ENCODE measurements around the gene TERC.

TERC gene

GRCh38 chr3:169764882-169765612 is at the start of gene TERC:
Gene TERC, minus strand, starts transcription at chr3:169765060.
- H3K9me3 ChIP-seq (ENCODE audit: control insufficient read depth in 1 of 2, low read length in 2 of 2) = no peaks in the 10 kb centered on the region
- peak within 1 kb of the TSS; percentile 87 to 91 for H3K4me3 ChIP-seq (ENCODE audit: low read depth in 1 of 2, low read length in 2 of 2)
- H3K9ac ChIP-seq (ENCODE audit: low read depth in 1 of 2, low read length in 2 of 2) = peak within 1 kb of the TSS; percentile 95 to 97
- H3K27me3 ChIP-seq (ENCODE audit: control insufficient read depth in 1 of 2, insufficient read depth in 2 of 2, low read length in 2 of 2) = no peaks in the 10 kb centered on the region
- H3K4me1 ChIP-seq (ENCODE audit: control insufficient read depth in 1 of 2, insufficient read depth in 2 of 2, low read length in 2 of 2) = peaks cover 0 to 8% of the 10 kb centered on the region in 2 donors
- H3K27ac ChIP-seq (ENCODE audit: low read depth, low read length) = peak within 1 kb of the TSS; percentile 95
- H3K36me3 ChIP-seq (ENCODE audit: control insufficient read depth in 1 of 2, insufficient read depth in 2 of 2, low read length in 2 of 2) = no peaks in the 10 kb centered on the region

- H3K9me3 ChIP-seq (ENCODE audit: control insufficient read depth in 1 of 2, low read length in 2 of 2) = peaks cover 7 to 8% of the 10 kb centered on the region in 2 donors
- peak overlapping the region in 1 of 2 donors; percentile 79 for H3K9ac ChIP-seq (ENCODE audit: low read depth in 1 of 2, low read length in 2 of 2)
- no peak overlapping the region for H3K27ac ChIP-seq (ENCODE audit: low read depth, low read length)
- no peaks in the 10 kb centered on the region for H3K36me3 ChIP-seq (ENCODE audit: control insufficient read depth in 1 of 2, insufficient read depth in 2 of 2, low read length in 2 of 2)
- H3K4me3 ChIP-seq (ENCODE audit: low read depth in 1 of 2, low read length in 2 of 2) = peak overlapping the region; percentile 71 to 82
- no peaks in the 10 kb centered on the region for H3K27me3 ChIP-seq (ENCODE audit: control insufficient read depth in 1 of 2, insufficient read depth in 2 of 2, low read length in 2 of 2)
- peaks cover 0 to 22% of the 10 kb centered on the region in 2 donors for H3K4me1 ChIP-seq (ENCODE audit: control insufficient read depth in 1 of 2, insufficient read depth in 2 of 2, low read length in 2 of 2)
Observed at GRCh38 chr3:169813757-169814517, 49.1 kb upstream of the TERC start.

DNA sequence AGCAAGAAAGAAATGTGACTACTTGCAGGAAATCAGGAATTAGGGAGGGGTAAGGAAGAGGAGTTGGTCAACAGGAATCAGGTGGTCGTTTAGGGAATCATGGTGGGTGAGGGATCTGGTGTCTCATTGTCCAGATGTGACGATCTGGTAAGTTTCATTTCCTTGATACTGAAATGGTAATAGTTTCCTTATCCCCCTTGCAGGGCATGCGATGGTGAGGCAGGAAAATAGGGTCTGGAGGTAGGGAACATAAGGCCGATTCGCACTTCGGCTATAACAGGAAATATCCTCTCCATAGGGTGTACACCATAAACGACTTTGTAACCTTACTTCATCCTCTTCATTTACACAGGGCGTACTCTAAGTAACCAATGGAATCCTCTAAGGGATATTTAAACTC is 48.4 kb upstream of the TERC start:
- no peaks in the 10 kb centered on the region for H3K27me3 ChIP-seq (ENCODE audit: control insufficient read depth in 1 of 2, insufficient read depth in 2 of 2, low read length in 2 of 2)
- H3K9ac ChIP-seq (ENCODE audit: low read depth in 1 of 2, low read length in 2 of 2) = peak overlapping the region in 1 of 2 donors; percentile 79
- no peak overlapping the region for H3K27ac ChIP-seq (ENCODE audit: low read depth, low read length)
- H3K36me3 ChIP-seq (ENCODE audit: control insufficient read depth in 1 of 2, insufficient read depth in 2 of 2, low read length in 2 of 2) = no peaks in the 10 kb centered on the region
- peaks cover 0 to 22% of the 10 kb centered on the region in 2 donors for H3K4me1 ChIP-seq (ENCODE audit: control insufficient read depth in 1 of 2, insufficient read depth in 2 of 2, low read length in 2 of 2)
- peak overlapping the region; percentile 71 to 82 for H3K4me3 ChIP-seq (ENCODE audit: low read depth in 1 of 2, low read length in 2 of 2)
- peaks cover 7 to 8% of the 10 kb centered on the region in 2 donors for H3K9me3 ChIP-seq (ENCODE audit: control insufficient read depth in 1 of 2, low read length in 2 of 2)

DNA sequence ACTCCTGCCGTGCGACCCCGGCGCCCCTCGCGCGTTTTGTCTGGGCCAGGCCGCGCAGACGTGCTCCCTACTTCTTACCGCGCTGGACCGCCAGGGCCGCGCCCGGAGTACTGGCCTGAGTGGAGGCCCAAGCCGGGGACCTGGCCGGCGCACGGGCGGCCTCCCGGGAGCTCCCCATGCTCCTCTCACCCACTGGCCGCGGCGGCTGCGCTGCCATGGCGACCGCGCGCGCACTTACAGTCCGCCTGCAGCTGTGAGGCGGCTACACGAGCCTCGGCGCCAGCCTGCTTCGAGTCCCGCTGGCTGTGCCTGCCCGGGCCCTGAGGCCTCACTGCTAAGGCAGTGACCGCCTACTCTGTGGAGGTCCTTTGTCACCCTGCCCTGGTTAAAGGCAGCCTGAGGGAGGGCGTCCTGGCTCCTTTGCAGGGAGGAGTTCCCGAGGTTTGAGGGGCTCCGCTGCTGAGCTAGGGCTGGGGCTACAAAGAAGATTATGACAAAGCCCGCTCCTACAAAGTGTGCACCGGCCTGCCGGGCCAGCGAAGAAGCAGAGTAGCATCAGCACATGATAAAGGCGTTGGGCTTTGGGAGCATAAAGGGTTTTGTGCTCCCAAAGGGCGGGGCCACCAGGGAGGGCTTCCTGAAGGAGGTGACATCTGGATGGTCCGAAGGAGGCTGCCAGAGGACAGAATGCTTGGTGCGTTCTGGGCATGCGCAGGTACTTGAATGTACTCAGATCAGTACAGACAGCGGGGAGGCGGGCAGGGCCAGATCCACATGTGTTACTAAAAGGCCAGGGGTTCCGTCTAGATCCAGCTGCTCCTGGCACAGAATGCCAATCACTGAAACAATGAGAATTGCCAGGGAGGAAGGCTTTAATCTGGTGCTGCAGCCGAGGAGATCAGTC is 47.7 kb upstream of the TERC start, which contains the start of the genes LRRC34 and LRRIQ4:
LRRC34 (minus strand) TSS at position 573 of the 904 bp plus-strand sequence; CDS start at position 217, 356 bp downstream.
LRRIQ4 (plus strand) TSS at position 539 of the 904 bp plus-strand sequence. CDS start 9,052 bp downstream, outside the sequence.
- H3K36me3 ChIP-seq (ENCODE audit: control insufficient read depth in 1 of 2, insufficient read depth in 2 of 2, low read length in 2 of 2) = no peaks in the 10 kb centered on the region
- H3K9ac ChIP-seq (ENCODE audit: low read depth in 1 of 2, low read length in 2 of 2) = peak within 1 kb of the TSS; percentile 61 to 79
- peaks cover 0 to 22% of the 10 kb centered on the region in 2 donors for H3K4me1 ChIP-seq (ENCODE audit: control insufficient read depth in 1 of 2, insufficient read depth in 2 of 2, low read length in 2 of 2)
- peak within 1 kb of the TSS; percentile 71 to 82 for H3K4me3 ChIP-seq (ENCODE audit: low read depth in 1 of 2, low read length in 2 of 2)
- no peak within 1 kb of the TSS for H3K27ac ChIP-seq (ENCODE audit: low read depth, low read length)
- peaks cover 7 to 8% of the 10 kb centered on the region in 2 donors for H3K9me3 ChIP-seq (ENCODE audit: control insufficient read depth in 1 of 2, low read length in 2 of 2)
- H3K27me3 ChIP-seq (ENCODE audit: control insufficient read depth in 1 of 2, insufficient read depth in 2 of 2, low read length in 2 of 2) = no peaks in the 10 kb centered on the region

DNA sequence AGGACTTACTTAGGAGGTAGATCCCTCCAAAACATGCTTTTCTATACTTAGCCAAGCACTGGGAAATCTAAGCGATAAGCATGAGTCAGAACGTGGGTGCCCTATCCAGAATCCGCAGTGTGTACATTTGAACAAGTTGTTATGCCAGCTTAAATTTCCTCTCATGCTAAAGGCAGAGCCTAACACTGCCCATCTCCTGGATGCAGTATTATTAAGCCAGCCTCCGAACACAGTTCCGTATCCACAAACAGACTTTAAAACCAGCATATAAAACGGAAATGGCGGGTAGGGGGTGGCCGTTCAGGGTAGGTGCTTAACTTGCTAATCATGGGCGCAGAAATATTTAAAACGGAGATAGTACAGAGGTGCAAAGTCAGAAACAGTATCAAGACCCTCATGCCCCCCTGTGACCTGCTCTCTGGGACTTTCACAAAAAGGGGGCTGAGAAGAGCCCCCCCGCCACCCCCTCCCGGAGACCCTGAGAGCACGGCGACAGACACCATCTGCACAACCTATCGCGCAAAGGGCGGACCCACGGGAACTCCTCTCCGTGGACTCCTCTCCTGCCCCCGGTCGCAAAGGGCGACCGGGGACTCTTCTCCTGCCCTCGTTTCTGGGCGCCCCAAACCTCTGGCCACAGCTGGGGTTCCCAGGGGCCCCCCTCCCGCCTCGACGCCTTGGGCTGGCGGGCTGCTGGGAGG is 46.9 kb upstream of the TERC start:
- Histone ChIP-seq H3K27me3 (ENCODE audit: control insufficient read depth in 1 of 2, insufficient read depth in 2 of 2, low read length in 2 of 2) (no peaks in the 10 kb centered on the region), H3K4me1 (ENCODE audit: control insufficient read depth in 1 of 2, insufficient read depth in 2 of 2, low read length in 2 of 2) (peaks cover 0 to 22% of the 10 kb centered on the region in 2 donors), H3K9me3 (ENCODE audit: control insufficient read depth in 1 of 2, low read length in 2 of 2) (peaks cover 7 to 8% of the 10 kb centered on the region in 2 donors), H3K4me3 (ENCODE audit: low read depth in 1 of 2, low read length in 2 of 2) (peak overlapping the region; percentile 71 to 82), H3K9ac (ENCODE audit: low read depth in 1 of 2, low read length in 2 of 2) (peak overlapping the region in 1 of 2 donors; percentile 79), H3K27ac (ENCODE audit: low read depth, low read length) (no peak overlapping the region), H3K36me3 (ENCODE audit: control insufficient read depth in 1 of 2, insufficient read depth in 2 of 2, low read length in 2 of 2) (no peaks in the 10 kb centered on the region)

- Histone ChIP-seq H3K9me3 (ENCODE audit: control insufficient read depth in 1 of 2, low read length in 2 of 2) (no peaks in the 10 kb centered on the region), H3K36me3 (ENCODE audit: control insufficient read depth in 1 of 2, insufficient read depth in 2 of 2, low read length in 2 of 2) (no peaks in the 10 kb centered on the region), H3K4me1 (ENCODE audit: control insufficient read depth in 1 of 2, insufficient read depth in 2 of 2, low read length in 2 of 2) (peaks cover 0 to 22% of the 10 kb centered on the region in 2 donors), H3K9ac (ENCODE audit: low read depth in 1 of 2, low read length in 2 of 2) (no peak overlapping the region), H3K4me3 (ENCODE audit: low read depth in 1 of 2, low read length in 2 of 2) (no peak overlapping the region), H3K27me3 (ENCODE audit: control insufficient read depth in 1 of 2, insufficient read depth in 2 of 2, low read length in 2 of 2) (no peaks in the 10 kb centered on the region), H3K27ac (ENCODE audit: low read depth, low read length) (no peak overlapping the region)
Observed at GRCh38 chr3:169809230-169809795, 44.5 kb upstream of the TERC start.

DNA sequence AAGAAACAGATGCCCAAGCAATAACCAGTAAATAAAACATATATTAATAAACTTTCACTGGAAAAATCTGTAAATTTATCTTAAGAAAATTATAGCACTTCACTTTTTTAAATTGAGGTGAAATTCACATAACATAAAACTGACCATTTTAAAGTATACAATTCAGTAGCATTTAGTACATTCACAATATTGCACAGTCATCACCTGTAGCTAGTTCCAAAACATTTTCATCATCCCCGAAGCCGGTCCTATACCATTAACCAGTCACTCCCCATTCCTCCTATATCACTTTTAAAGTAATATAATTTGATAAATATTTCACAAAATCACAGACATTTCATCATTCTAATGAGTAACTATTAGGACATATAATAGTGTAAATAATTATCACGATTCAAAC is 39.8 kb upstream of the TERC start:
- Histone ChIP-seq H3K27me3 (ENCODE audit: control insufficient read depth in 1 of 2, insufficient read depth in 2 of 2, low read length in 2 of 2) (no peaks in the 10 kb centered on the region), H3K36me3 (ENCODE audit: control insufficient read depth in 1 of 2, insufficient read depth in 2 of 2, low read length in 2 of 2) (peaks cover 0 to 2% of the 10 kb centered on the region in 2 donors), H3K9ac (ENCODE audit: low read depth in 1 of 2, low read length in 2 of 2) (no peak overlapping the region), H3K9me3 (ENCODE audit: control insufficient read depth in 1 of 2, low read length in 2 of 2) (no peaks in the 10 kb centered on the region), H3K27ac (ENCODE audit: low read depth, low read length) (no peak overlapping the region), H3K4me3 (ENCODE audit: low read depth in 1 of 2, low read length in 2 of 2) (no peak overlapping the region), H3K4me1 (ENCODE audit: control insufficient read depth in 1 of 2, insufficient read depth in 2 of 2, low read length in 2 of 2) (no peaks in the 10 kb centered on the region)

- Histone ChIP-seq H3K27ac (ENCODE audit: low read depth, low read length) (no peak overlapping the region), H3K9ac (ENCODE audit: low read depth in 1 of 2, low read length in 2 of 2) (no peak overlapping the region), H3K4me1 (ENCODE audit: control insufficient read depth in 1 of 2, insufficient read depth in 2 of 2, low read length in 2 of 2) (no peaks in the 10 kb centered on the region), H3K36me3 (ENCODE audit: control insufficient read depth in 1 of 2, insufficient read depth in 2 of 2, low read length in 2 of 2) (peaks cover 4 to 11% of the 10 kb centered on the region in 2 donors), H3K4me3 (ENCODE audit: low read depth in 1 of 2, low read length in 2 of 2) (no peak overlapping the region), H3K27me3 (ENCODE audit: control insufficient read depth in 1 of 2, insufficient read depth in 2 of 2, low read length in 2 of 2) (no peaks in the 10 kb centered on the region), H3K9me3 (ENCODE audit: control insufficient read depth in 1 of 2, low read length in 2 of 2) (no peaks in the 10 kb centered on the region)
Observed at GRCh38 chr3:169792359-169792758, 27.5 kb upstream of the TERC start.
